HEK293 (cell line): ENCODE measurements around the gene PLEKHA8.
A peak's percentile ranks its signal among the peaks of the same experiment; 100 is the strongest.

Experiments used
- CTCF ChIA-PET: fragments of 350-600 bp; formaldehyde crosslinking; extraction: SDS; loops from one replicate; lab custom pipeline; 2021; ENCODE audit warnings: antibody characterized with exemption; lab: Yijun Ruan, JAX
- POLR2A ChIA-PET: fragments of 300-600 bp; formaldehyde crosslinking; extraction: SDS; loops from one replicate; lab custom pipeline; 2020; ENCODE audit warnings: antibody characterized with exemption, inconsistent platforms; lab: Yijun Ruan, JAX
- H3K27ac ChIP-seq: fragments of 200-500 bp; sonication (Bioruptor generic); 2 replicates; pipeline ENCODE4 v1.5.1; 2014; ENCODE audit warnings: low read depth, low read length, control low read depth, inconsistent platforms; ENCODE audit errors: extremely low read depth
- H3K36me3 ChIP-seq, 2 experiments: fragments of 200-500 bp in 1 of 2; sonication (Bioruptor generic) in 1 of 2; 1 replicate in 1 of 2; 2 replicates in 1 of 2; pipeline ENCODE4 v1.5.1; 2014 to 2017; ENCODE audit warnings: inconsistent platforms in 2 of 2, low read length in 2 of 2; ENCODE audit not compliant: control insufficient read depth in 2 of 2, insufficient read depth in 1 of 2
- H3K4me1 ChIP-seq: fragments of 200-500 bp; sonication (Bioruptor generic); 2 replicates; pipeline ENCODE4 v1.5.1; 2014; ENCODE audit warnings: mild to moderate bottlenecking, low read length, inconsistent platforms; ENCODE audit not compliant: control insufficient read depth, insufficient read depth
- H3K4me3 ChIP-seq: 2 replicates; pipeline ENCODE4 v1.5.1; 2011; ENCODE audit warnings: low read depth, mild to moderate bottlenecking, control low read depth, low read length, moderate library complexity
- H3K9me3 ChIP-seq: fragments of 200-500 bp; sonication (Bioruptor generic); 2 replicates; pipeline ENCODE4 v1.5.1; 2014; ENCODE audit warnings: low read depth, low read length, inconsistent platforms; ENCODE audit not compliant: control insufficient read depth, insufficient read depth
- HOXC10 ChIP-seq: sonication (generic); formaldehyde crosslinking; IDR thresholded peaks from 2 replicates; pipeline ENCODE4 v1.8.1; 2023; ENCODE audit warnings: mild to moderate bottlenecking, missing genetic modification reagents
- OVOL3 ChIP-seq: fragments of 450-650 bp; formaldehyde crosslinking; IDR thresholded peaks from 2 replicates; pipeline ENCODE4 v1.5.1; 2016; ENCODE audit warnings: missing biosample characterization, missing genetic modification characterization
- SALL2 ChIP-seq: fragments of 450-650 bp; formaldehyde crosslinking; IDR thresholded peaks from 2 replicates; pipeline ENCODE4 v1.5.0; 2017; ENCODE audit warnings: missing biosample characterization, mild to moderate bottlenecking, missing genetic modification characterization, borderline replicate concordance
- SP7 ChIP-seq: fragments of 450-650 bp; formaldehyde crosslinking; IDR thresholded peaks from 2 replicates; pipeline ENCODE4 v1.5.1; 2016; ENCODE audit warnings: missing biosample characterization, missing genetic modification characterization
- ZBTB7A ChIP-seq: fragments of 450-650 bp; formaldehyde crosslinking; IDR thresholded peaks from 2 replicates; pipeline ENCODE4 v1.5.1; 2016; ENCODE audit warnings: low read depth, missing biosample characterization, missing genetic modification characterization
- ZFP69B ChIP-seq: fragments of 450-650 bp; formaldehyde crosslinking; IDR thresholded peaks from 2 replicates; pipeline ENCODE4 v1.5.1; 2016; ENCODE audit warnings: missing biosample characterization, missing genetic modification characterization
- ZNF184 ChIP-seq: fragments of 450-650 bp; IDR thresholded peaks from 2 replicates; pipeline ENCODE4 v1.5.1; 2018; ENCODE audit warnings: missing biosample characterization, mild to moderate bottlenecking, missing genetic modification characterization
- ZNF488 ChIP-seq: fragments of 450-650 bp; formaldehyde crosslinking; IDR thresholded peaks from 2 replicates; pipeline ENCODE4 v1.5.1; 2016; ENCODE audit warnings: missing biosample characterization, missing genetic modification characterization
- ZNF624 ChIP-seq: fragments of 450-650 bp; formaldehyde crosslinking; IDR thresholded peaks from 2 replicates; pipeline ENCODE4 v1.5.1; 2017; ENCODE audit warnings: missing biosample characterization, missing genetic modification characterization
- ZNF660 ChIP-seq: fragments of 450-650 bp; IDR thresholded peaks from 2 replicates; pipeline ENCODE4 v1.5.1; 2018; ENCODE audit warnings: missing biosample characterization, mild to moderate bottlenecking, missing genetic modification characterization
- ZNF777 ChIP-seq: fragments of 450-650 bp; formaldehyde crosslinking; IDR thresholded peaks from 2 replicates; pipeline ENCODE4 v1.5.1; 2017; ENCODE audit warnings: missing biosample characterization, missing genetic modification characterization, borderline replicate concordance
- TF ChIP-seq, protein P1 (sequence below): fragments of 450-650 bp; formaldehyde crosslinking; conservative IDR thresholded peaks from 2 replicates; pipeline ENCODE4 v1.5.1; 2016; ENCODE audit warnings: low read depth, missing biosample characterization, missing genetic modification characterization
- TF ChIP-seq, protein P2 (sequence below): fragments of 450-650 bp; formaldehyde crosslinking; IDR thresholded peaks from 2 replicates; pipeline ENCODE4 v1.5.1; 2016; ENCODE audit warnings: missing biosample characterization, missing genetic modification characterization

Gene PLEKHA8

DNA sequence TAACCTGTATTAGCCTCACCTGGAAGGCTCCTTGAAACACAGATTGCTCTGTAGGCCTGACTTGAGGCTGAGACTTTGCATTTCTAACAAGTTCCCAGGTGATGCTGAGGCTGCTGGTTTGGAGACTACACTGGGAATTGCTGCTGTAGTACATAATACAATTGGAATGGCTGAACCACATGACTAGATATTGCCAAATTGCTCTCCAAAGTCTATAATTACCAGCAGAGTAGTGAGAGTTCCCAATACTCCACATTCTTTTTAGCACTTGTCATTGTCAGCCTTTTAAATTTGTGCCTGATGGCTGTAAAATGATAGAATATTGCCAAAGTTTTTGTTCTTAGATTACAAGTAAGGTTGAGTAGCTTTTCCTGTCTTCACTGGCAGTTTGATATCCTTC is 39.9 kb downstream of the PLEKHA8 start:
- H3K4me3 ChIP-seq: no peak overlapping the region
- peaks cover 0 to 22% of the 10 kb centered on the region in 2 experiments; a peak in 2 of 3 replicates for H3K36me3 ChIP-seq
- H3K27ac ChIP-seq: no peak overlapping the region
- TF ChIP-seq OVOL3 (tag by site-specific recombination) (no peak), SP7 (tag by site-specific recombination) (peak; percentile 61)
- CTCF ChIA-PET: no interaction called here
- POLR2A ChIA-PET: no interaction called here
- H3K4me1 ChIP-seq: no peaks in the 10 kb centered on the region
- H3K9me3 ChIP-seq: no peaks in the 10 kb centered on the region

DNA sequence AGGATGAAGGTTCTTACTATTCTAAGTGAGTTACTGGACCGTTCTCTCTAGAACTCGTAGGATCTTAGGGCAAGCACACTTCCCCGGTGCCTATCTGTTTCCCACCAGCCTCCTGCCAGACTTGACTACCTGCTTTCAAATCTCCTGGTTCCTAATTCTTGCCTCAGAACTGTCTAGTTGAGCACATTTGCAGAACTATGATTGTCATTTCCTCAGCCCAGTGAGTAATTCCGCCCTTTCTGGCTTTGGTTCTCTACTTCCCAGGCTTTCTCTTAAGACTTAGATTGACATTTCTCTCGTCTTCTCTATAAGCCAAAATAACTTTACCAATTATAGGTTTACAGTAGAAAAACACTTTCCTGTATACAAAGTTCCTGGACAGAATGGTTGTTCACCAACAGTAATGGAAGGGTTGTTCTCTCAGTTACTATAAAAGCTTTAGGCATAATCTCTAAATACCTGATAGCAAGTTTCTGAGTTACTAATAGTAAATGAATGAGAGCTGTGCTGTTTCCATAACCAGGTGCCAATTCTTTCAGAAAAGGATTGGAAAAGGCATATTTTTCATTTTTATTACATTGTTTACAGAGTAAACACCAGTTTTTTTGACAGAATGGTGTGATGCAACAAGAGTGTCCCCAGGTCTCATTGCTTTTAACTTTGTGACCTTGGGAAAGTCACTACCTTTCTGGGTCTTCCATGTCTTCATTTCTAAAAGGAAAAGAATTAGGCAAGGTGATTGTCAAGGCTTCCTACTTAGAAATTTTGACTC is 41.1 kb downstream of the PLEKHA8 start:
- TF ChIP-seq ZFP69B (tag by site-specific recombination) (no peak), ZNF184 (tag by site-specific recombination) (no peak), SALL2 (tag by site-specific recombination) (no peak), ZNF660 (tag by site-specific recombination) (no peak), HOXC10 (CRISPR knock-in tag) (no peak), ZBTB7A (no peak), ZNF624 (tag by site-specific recombination) (no peak), ZNF777 (no peak), ZNF488 (no peak)
- TF ChIP-seq, protein P1, sequence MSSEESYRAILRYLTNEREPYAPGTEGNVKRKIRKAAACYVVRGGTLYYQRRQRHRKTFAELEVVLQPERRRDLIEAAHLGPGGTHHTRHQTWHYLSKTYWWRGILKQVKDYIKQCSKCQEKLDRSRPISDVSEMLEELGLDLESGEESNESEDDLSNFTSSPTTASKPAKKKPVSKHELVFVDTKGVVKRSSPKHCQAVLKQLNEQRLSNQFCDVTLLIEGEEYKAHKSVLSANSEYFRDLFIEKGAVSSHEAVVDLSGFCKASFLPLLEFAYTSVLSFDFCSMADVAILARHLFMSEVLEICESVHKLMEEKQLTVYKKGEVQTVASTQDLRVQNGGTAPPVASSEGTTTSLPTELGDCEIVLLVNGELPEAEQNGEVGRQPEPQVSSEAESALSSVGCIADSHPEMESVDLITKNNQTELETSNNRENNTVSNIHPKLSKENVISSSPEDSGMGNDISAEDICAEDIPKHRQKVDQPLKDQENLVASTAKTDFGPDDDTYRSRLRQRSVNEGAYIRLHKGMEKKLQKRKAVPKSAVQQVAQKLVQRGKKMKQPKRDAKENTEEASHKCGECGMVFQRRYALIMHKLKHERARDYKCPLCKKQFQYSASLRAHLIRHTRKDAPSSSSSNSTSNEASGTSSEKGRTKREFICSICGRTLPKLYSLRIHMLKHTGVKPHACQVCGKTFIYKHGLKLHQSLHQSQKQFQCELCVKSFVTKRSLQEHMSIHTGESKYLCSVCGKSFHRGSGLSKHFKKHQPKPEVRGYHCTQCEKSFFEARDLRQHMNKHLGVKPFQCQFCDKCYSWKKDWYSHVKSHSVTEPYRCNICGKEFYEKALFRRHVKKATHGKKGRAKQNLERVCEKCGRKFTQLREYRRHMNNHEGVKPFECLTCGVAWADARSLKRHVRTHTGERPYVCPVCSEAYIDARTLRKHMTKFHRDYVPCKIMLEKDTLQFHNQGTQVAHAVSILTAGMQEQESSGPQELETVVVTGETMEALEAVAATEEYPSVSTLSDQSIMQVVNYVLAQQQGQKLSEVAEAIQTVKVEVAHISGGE: no peak
- TF ChIP-seq, protein P2, sequence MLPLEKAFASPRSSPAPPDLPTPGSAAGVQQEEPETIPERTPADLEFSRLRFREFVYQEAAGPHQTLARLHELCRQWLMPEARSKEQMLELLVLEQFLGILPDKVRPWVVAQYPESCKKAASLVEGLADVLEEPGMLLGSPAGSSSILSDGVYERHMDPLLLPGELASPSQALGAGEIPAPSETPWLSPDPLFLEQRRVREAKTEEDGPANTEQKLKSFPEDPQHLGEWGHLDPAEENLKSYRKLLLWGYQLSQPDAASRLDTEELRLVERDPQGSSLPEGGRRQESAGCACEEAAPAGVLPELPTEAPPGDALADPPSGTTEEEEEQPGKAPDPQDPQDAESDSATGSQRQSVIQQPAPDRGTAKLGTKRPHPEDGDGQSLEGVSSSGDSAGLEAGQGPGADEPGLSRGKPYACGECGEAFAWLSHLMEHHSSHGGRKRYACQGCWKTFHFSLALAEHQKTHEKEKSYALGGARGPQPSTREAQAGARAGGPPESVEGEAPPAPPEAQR (tag by site-specific recombination): no peak
- CTCF ChIA-PET: interaction anchor here (1.1 kb wide), 1 partner anchor 8 kb away, joined by 5 read pairs; no protein-coding TSS in a partner anchor
- Histone ChIP-seq H3K27ac (no peak overlapping the region), H3K36me3 (peaks cover 0 to 10% of the 10 kb centered on the region in 2 experiments; a peak in 2 of 3 replicates), H3K4me1 (no peaks in the 10 kb centered on the region), H3K4me3 (no peak overlapping the region), H3K9me3 (no peaks in the 10 kb centered on the region)
- POLR2A ChIA-PET: no interaction called here

- TF ChIP-seq ZNF488: no peak
- TF ChIP-seq, all 188 proteins: peak for 0
- ChIA-PET CTCF (interaction anchor here (0.6 to 1.1 kb wide), 2 partner anchors 9 to 21 kb away, joined by 3 to 5 read pairs; no protein-coding TSS in a partner anchor), POLR2A (interaction anchor here (0.6 kb wide), 1 partner anchor 319 kb away, joined by 3 read pairs; no protein-coding TSS in a partner anchor)
- H3K27ac ChIP-seq: no peak overlapping the region
- peaks cover 0 to 8% of the 10 kb centered on the region in 2 experiments; a peak in 2 of 3 replicates for H3K36me3 ChIP-seq
- no peaks in the 10 kb centered on the region for H3K9me3 ChIP-seq
- no peak overlapping the region for H3K4me3 ChIP-seq
- no peaks in the 10 kb centered on the region for H3K4me1 ChIP-seq
Observed at GRCh38 chr7:30070052-30070451, 41.8 kb downstream of the PLEKHA8 start.
